ENCODE results near the gene GLIS2. TPM values are rescaled to one million over a fixed set of nuclear protein-coding genes. Genes with fewer than 3 reads are reported as not detected.

GLIS2 gene
- total RNA-seq, 4 donors from 2014 or later: 5.7 to 26.9 (median 7.9) TPM

DNA sequence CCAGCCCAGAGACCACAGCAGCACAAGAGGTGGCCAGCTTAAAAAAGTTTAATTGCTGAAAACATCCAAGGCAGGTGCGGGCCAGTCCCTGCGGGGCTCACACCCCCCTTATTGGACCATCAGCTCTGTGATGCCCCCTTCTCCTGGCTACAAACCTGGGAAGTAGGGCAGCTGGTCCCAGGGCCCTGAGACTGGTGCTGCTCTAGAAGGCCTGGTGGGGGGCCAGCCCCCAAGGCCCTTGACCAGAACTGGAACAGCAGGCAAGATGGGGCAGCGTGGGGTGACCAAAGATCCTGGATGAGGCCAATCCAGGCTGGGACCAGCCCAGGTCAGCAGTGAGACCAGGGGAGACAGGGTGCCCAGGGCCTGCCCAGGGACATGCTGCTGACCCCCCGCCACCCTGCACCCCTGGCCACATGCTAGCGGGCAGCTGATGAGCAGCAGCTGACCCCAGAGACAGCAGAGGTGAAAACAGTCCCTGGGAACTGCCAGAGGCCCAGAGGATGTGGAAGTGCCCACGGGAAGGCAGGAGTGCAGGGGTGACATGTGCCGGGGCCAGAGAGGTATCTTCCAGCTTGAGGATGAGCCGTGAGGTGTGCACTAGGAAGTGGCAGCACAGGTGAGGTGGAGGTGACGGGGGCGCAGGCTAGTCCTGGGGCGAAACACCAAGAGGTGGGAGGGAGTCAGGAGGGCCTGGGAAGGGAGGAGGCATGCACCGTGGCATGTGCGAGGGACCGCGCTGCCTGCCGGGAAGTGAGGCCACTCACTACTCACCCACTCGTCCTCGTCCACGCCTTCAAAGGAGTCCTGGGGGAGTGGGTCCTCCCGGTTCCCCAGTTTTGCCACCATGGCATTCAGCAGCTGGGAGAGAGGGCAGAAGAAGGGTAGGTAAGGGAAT, 38.9 kb downstream of the GLIS2 start:
- no peaks in the 10 kb centered on the region for H3K27me3 ChIP-seq
- peaks cover 0 to 22% (median 6%) of the 10 kb centered on the region in 3 donors for H3K4me1 ChIP-seq
- no peak for ATAC-seq
- H3K4me3 ChIP-seq: no peak overlapping the region
- no peaks in the 10 kb centered on the region for H3K9me3 ChIP-seq
- 95% methylated on average over 15 of the region's 20 CpGs; no CpG with 5 or more reads in 1 of the 2 donors for WGBS, 2 donors (ENCODE audit: low coverage in 1 of 2)
- no peak for TF ChIP-seq EP300 (IDR thresholded peaks at IDR 0.05)
- TF ChIP-seq CTCF (IDR thresholded peaks at IDR 0.05): no peak
- TF ChIP-seq POLR2A (IDR thresholded peaks at IDR 0.05): no peak
- TF ChIP-seq POLR2AphosphoS5 (IDR thresholded peaks at IDR 0.05): no peak
- H3K36me3 ChIP-seq: peaks cover 0 to 46% of the 10 kb centered on the region in 2 donors
- no peak overlapping the region for H3K27ac ChIP-seq

- no peak for ATAC-seq
- Histone ChIP-seq H3K27me3 (no peaks in the 10 kb centered on the region), H3K4me3 (no peak overlapping the region), H3K36me3 (peaks cover 0 to 65% of the 10 kb centered on the region in 2 donors), H3K27ac (no peak overlapping the region), H3K9me3 (no peaks in the 10 kb centered on the region), H3K4me1 (peaks cover 0 to 6% (median 0%) of the 10 kb centered on the region in 3 donors)
- TF ChIP-seq EP300 (IDR thresholded peaks at IDR 0.05): no peak
- 92 to 94% methylated on average over 2 to 4 of the region's 7 CpGs for WGBS, 2 donors (ENCODE audit: low coverage in 1 of 2)
Observed at GRCh38 chr16:4356820-4357219, 41.0 kb downstream of the GLIS2 start.

DNA sequence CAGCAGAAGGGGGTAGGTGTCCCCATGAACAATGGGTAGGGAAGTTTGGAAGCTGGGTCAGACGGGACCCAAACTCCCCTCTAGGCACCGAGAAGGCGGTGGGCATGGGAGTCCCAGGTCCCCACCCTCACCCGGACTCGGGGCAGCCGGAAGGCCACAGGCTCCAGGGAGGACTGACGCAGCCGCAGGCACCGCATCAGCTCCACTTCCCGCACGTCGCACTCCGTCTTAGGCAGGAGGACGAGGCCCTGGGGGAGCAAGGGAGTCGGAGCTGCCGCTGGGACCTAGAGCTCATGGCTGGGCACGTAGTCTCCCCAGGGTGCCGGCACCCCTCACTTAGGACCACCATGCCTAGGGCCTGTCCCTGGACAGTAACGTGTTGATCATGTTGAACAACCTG, 42.4 kb downstream of the GLIS2 start:
- no peak for ATAC-seq
- no peaks in the 10 kb centered on the region for H3K27me3 ChIP-seq
- no peaks in the 10 kb centered on the region for H3K9me3 ChIP-seq
- TF ChIP-seq CTCF (IDR thresholded peaks at IDR 0.05) (no peak), POLR2AphosphoS5 (IDR thresholded peaks at IDR 0.05) (no peak), EP300 (IDR thresholded peaks at IDR 0.05) (no peak), POLR2A (IDR thresholded peaks at IDR 0.05) (no peak)
- peaks cover 0 to 6% (median 0%) of the 10 kb centered on the region in 3 donors for H3K4me1 ChIP-seq
- no peak overlapping the region for H3K4me3 ChIP-seq
- peaks cover 0 to 80% of the 10 kb centered on the region in 2 donors for H3K36me3 ChIP-seq
- no peak overlapping the region for H3K27ac ChIP-seq
- WGBS, 2 donors (ENCODE audit: low coverage in 1 of 2): 92 to 100% methylated on average over 3 to 5 of the region's 19 CpGs

GRCh38 chr16:4358831-4359561, 43.1 kb downstream of the GLIS2 start:
- Histone ChIP-seq H3K9me3 (no peaks in the 10 kb centered on the region), H3K4me1 (peaks cover 0 to 6% (median 0%) of the 10 kb centered on the region in 3 donors), H3K4me3 (no peak overlapping the region), H3K27me3 (no peaks in the 10 kb centered on the region), H3K36me3 (peaks cover 0 to 82% of the 10 kb centered on the region in 2 donors), H3K27ac (no peak overlapping the region)
- no peak for TF ChIP-seq EP300 (IDR thresholded peaks at IDR 0.05)
- TF ChIP-seq CTCF (IDR thresholded peaks at IDR 0.05): peak in 2 of 4 experiments; percentile 96 to 99
- 30 to 76% methylated on average over 2 to 3 of the region's 19 CpGs for WGBS, 2 donors (ENCODE audit: low coverage in 1 of 2)
- peak; percentile 65 for ATAC-seq

DNA sequence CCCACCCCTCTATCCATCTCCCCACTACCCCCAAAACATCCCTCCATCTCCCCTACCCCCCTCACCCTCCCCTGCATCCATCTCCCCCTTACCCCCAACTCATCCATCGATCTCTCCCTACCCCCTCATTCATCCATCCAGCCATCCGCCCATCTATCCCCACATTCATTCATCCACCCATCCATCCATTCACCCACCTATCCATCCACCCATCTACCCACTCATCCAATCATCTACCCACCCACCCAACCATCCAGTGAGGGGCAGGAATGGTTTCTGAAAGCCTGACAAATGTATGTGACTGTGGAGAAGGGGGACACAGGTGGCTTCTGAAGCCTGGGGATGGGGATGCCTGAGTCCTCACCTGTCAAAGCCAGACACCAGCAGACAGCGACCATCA, 44.0 kb downstream of the GLIS2 start:
- Histone ChIP-seq H3K4me3 (no peak overlapping the region), H3K4me1 (peaks cover 0 to 6% (median 0%) of the 10 kb centered on the region in 3 donors), H3K27ac (no peak overlapping the region), H3K9me3 (no peaks in the 10 kb centered on the region), H3K27me3 (no peaks in the 10 kb centered on the region), H3K36me3 (peaks cover 0 to 82% of the 10 kb centered on the region in 2 donors)
- no peak for ATAC-seq
- TF ChIP-seq CTCF (IDR thresholded peaks at IDR 0.05) (no peak), EP300 (IDR thresholded peaks at IDR 0.05) (no peak), POLR2AphosphoS5 (IDR thresholded peaks at IDR 0.05) (no peak), POLR2A (IDR thresholded peaks at IDR 0.05) (no peak)
- 83% methylated on average over 1 of the region's 3 CpGs; no CpG with 5 or more reads in 1 of the 2 donors for WGBS, 2 donors (ENCODE audit: low coverage in 1 of 2)

Measured in gastroesophageal sphincter (tissue), 4 donors.